GM12878 (cell line): ENCODE measurements around the gene DHCR7. TPM values are rescaled to one million over a fixed set of nuclear protein-coding genes. Genes with fewer than 3 reads are reported as not detected.
A peak's percentile ranks its signal among the peaks of the same experiment; 100 is the strongest.

ENCODE experiments used
- ATAC-seq: fragments of 200-7000 bp; cut with Tn5 transposase; 3 replicates; pipeline ENCODE4 v1.9.1; 2020; ENCODE audit warnings: mild to moderate bottlenecking, moderate library complexity
- BruUV-seq: library from RNA; stranded (reverse); fragments of 400-500 nt; replicated peaks from 2 replicates; lab custom pipeline; 2021; lab: Mats Ljungman, UMichigan
- CTCF ChIA-PET: fragments of 300-600 bp; sonication (Branson Sonifier 250); formaldehyde crosslinking; extraction: SDS; loops from one replicate; lab custom pipeline; 2021; ENCODE audit warnings: inconsistent platforms; lab: Yijun Ruan, JAX
- POLR2A ChIA-PET: fragments of 350-600 bp; formaldehyde crosslinking; extraction: SDS; loops from one replicate; lab custom pipeline; 2021; ENCODE audit warnings: inconsistent platforms; lab: Charles Lee
- RAD21 ChIA-PET: fragments of 300-600 bp; sonication (Branson Sonifier 250); formaldehyde crosslinking; loops from one replicate; lab custom pipeline; 2023; ENCODE audit warnings: antibody characterized with exemption; ENCODE audit not compliant: unreplicated experiment; lab: Charles Lee
- SMC1A ChIA-PET: fragments of 300-600 bp; sonication (Branson Sonifier 250); formaldehyde crosslinking; loops from one replicate; lab custom pipeline; 2023; ENCODE audit not compliant: unreplicated experiment, uncharacterized antibody; lab: Charles Lee
- DNase-seq: peaks from one replicate; pipeline ENCODE4 v3.0.0-alpha.2; 2011; ENCODE audit warnings: low read depth, low spot score
- FAIRE-seq: peaks from 3 replicates; lab custom pipeline; 2011; peaks lifted over from hg19 to GRCh38; lab: Jason Lieb, UNC
- H2AFZ ChIP-seq: 2 replicates; pipeline ENCODE4 v1.6.0; 2011; ENCODE audit warnings: low read depth, low read length, control low read depth; ENCODE audit not compliant: control insufficient read depth
- H3K27ac ChIP-seq: 2 replicates; pipeline ENCODE4 v1.5.1; 2011; ENCODE audit warnings: control low read depth; ENCODE audit not compliant: control insufficient read depth, insufficient read depth
- H3K27me3 ChIP-seq, 2 experiments: replicated peaks in 1 of 2; 2 replicates each; pipeline versions ENCODE4 v1.6.0 to v1.6.1; 2011; ENCODE audit warnings: low read length in 1 of 2; ENCODE audit not compliant: control insufficient read depth in 2 of 2, insufficient read depth in 2 of 2
- H3K36me3 ChIP-seq, 2 experiments: 2 replicates each; pipeline ENCODE4 v1.5.1; 2011; ENCODE audit warnings: low read length in 1 of 2; ENCODE audit not compliant: control insufficient read depth in 2 of 2, insufficient read depth in 2 of 2
- H3K4me1 ChIP-seq: 2 replicates; pipeline ENCODE4 v1.6.1; 2011; ENCODE audit warnings: mild to moderate bottlenecking, low read length, moderate library complexity, mixed read lengths; ENCODE audit not compliant: control insufficient read depth, insufficient read depth
- H3K4me2 ChIP-seq: 2 replicates; pipeline ENCODE4 v1.6.0; 2011; ENCODE audit warnings: control low read depth; ENCODE audit not compliant: control insufficient read depth, insufficient read depth
- H3K4me3 ChIP-seq: fragments of 200-600 bp; sonication (generic); 2 replicates; pipeline ENCODE4 v1.5.1; 2016
- H3K79me2 ChIP-seq: 2 replicates; pipeline ENCODE4 v1.6.0; 2011; ENCODE audit warnings: low read length; ENCODE audit not compliant: control insufficient read depth, insufficient read depth
- H3K9ac ChIP-seq: 2 replicates; pipeline ENCODE4 v1.8.0; 2011; ENCODE audit warnings: low read length, control low read depth, mixed read lengths; ENCODE audit not compliant: control insufficient read depth, insufficient read depth
- H3K9me3 ChIP-seq: replicated peaks from 3 replicates; pipeline ENCODE4 v1.5.1; 2011; ENCODE audit warnings: mild to moderate bottlenecking, low read length; ENCODE audit not compliant: control insufficient read depth, insufficient read depth
- H4K20me1 ChIP-seq: 2 replicates; pipeline ENCODE4 v1.6.0; 2011; ENCODE audit not compliant: control insufficient read depth, insufficient read depth
- ATF7 ChIP-seq: fragments of 450-650 bp; IDR thresholded peaks from 2 replicates; pipeline ENCODE4 v1.6.1; 2016; ENCODE audit warnings: low read depth, mild to moderate bottlenecking
- CBX3 ChIP-seq: fragments of 200-600 bp; sonication (generic); IDR thresholded peaks from 2 replicates; pipeline ENCODE4 v1.6.1; 2016; ENCODE audit warnings: low read depth, borderline replicate concordance
- CEBPZ ChIP-seq: fragments of 150-350 bp; IDR thresholded peaks from 2 replicates; pipeline ENCODE4 v1.6.1; 2016; ENCODE audit warnings: low read depth, low read length
- CHD2 ChIP-seq: IDR thresholded peaks from 2 replicates; pipeline ENCODE4 v1.6.1; 2011; ENCODE audit warnings: low read depth, low read length, improper control_type of control experiment, borderline replicate concordance
- CREB1 ChIP-seq: IDR thresholded peaks from 2 replicates; pipeline ENCODE4 v1.6.1; 2012; ENCODE audit warnings: low read depth, mild to moderate bottlenecking, inconsistent platforms
- CREM ChIP-seq: IDR thresholded peaks from 2 replicates; pipeline ENCODE4 v1.6.1; 2014; ENCODE audit warnings: antibody characterized with exemption, low read depth
- EED ChIP-seq: sonication (generic); IDR thresholded peaks from 2 replicates; pipeline ENCODE4 v1.6.1; 2016; ENCODE audit warnings: antibody characterized with exemption, low read depth
- MAX ChIP-seq: IDR thresholded peaks from 2 replicates; pipeline ENCODE4 v1.6.1; 2012; ENCODE audit warnings: low read depth, low read length, improper control_type of control experiment
- MYB ChIP-seq: fragments of 150-350 bp; IDR thresholded peaks from 2 replicates; pipeline ENCODE4 v1.6.1; 2014; ENCODE audit warnings: mild to moderate bottlenecking, low read depth, low read length, borderline replicate concordance
- NKRF ChIP-seq: fragments of 450-650 bp; conservative IDR thresholded peaks from 2 replicates; pipeline ENCODE4 v1.6.1; 2017; ENCODE audit warnings: mild to moderate bottlenecking, moderate library complexity
- NR2F1 ChIP-seq: fragments of 450-650 bp; conservative IDR thresholded peaks from 2 replicates; pipeline ENCODE4 v1.6.1; 2017; ENCODE audit warnings: mild to moderate bottlenecking
- NRF1 ChIP-seq: conservative IDR thresholded peaks from 2 replicates; pipeline ENCODE4 v1.6.1; 2011; ENCODE audit warnings: mild to moderate bottlenecking, low read depth, low read length, improper control_type of control experiment
- PML ChIP-seq: IDR thresholded peaks from 2 replicates; pipeline ENCODE4 v1.6.1; 2012; ENCODE audit warnings: low read length, inconsistent platforms
- SREBF1 ChIP-seq: IDR thresholded peaks from 2 replicates; pipeline ENCODE4 v1.6.1; 2012; ENCODE audit warnings: mild to moderate bottlenecking, low read length
- STAT3 ChIP-seq: IDR thresholded peaks from 2 replicates; pipeline ENCODE4 v1.6.1; 2011; ENCODE audit warnings: low read depth, low read length, improper control_type of control experiment
- YY1 ChIP-seq: IDR thresholded peaks from 2 replicates; pipeline ENCODE4 v1.6.1; 2011; ENCODE audit warnings: low read depth, mild to moderate bottlenecking, low read length
- WGBS: methylation state at CpG from one replicate; pipeline ENCODE4 v1.1.6; 2016; ENCODE audit warnings: low lambda C conversion rate; ENCODE audit not compliant: insufficient replicate concordance, insufficient coverage; ENCODE audit errors: missing lambda C conversion rate; 5-methylcytosine and 5-hydroxymethylcytosine counted together
- in situ Hi-C: fragments of 300-500 bp; cut with MboI; formaldehyde crosslinking; loops from 9 replicates; pipeline ENCODE4 v1.14.3; 2018; ENCODE audit warnings: mixed read lengths
- intact Hi-C: fragments of 100-400 bp; cut with micrococcal nuclease; formaldehyde crosslinking; loops from one replicate; pipeline ENCODE4 v1.14.2; 2022; ENCODE audit not compliant: unreplicated experiment
- polyA plus RNA-seq, 11 experiments: library from polyadenylated mRNA; depleted of rRNA in 4 of 11; unstranded in 6 of 11; stranded (reverse) in 5 of 11; fragments of >200 nt; fragmentation: Nextera tagmentation in 4 of 11; fragmentation: Illumina TruSeq in 1 of 11; extraction: Ambion mirVana in 4 of 11; extraction: Trizol in 1 of 11; gene quantifications; 1 replicate in 1 of 11; 2 replicates in 10 of 11; pipeline versions ENCODE4 v1.2.1 to v1.2.3, GENCODE V29; 2011 to 2016; ENCODE audit warnings: inconsistent platforms in 2 of 11, missing spikeins in 2 of 11, low read depth in 1 of 11
- total RNA-seq, 4 experiments: library from RNA; depleted of rRNA in 3 of 4; stranded (reverse); fragments of >200 nt in 3 of 4; fragmentation: Illumina TruSeq in 1 of 4; extraction: Trizol in 1 of 4; gene quantifications; 2 replicates each; pipeline versions ENCODE4 v1.2.1 to v1.2.3, GENCODE V29; 2013 to 2021
- TF ChIP-seq, protein P1 (sequence below): fragments of 450-650 bp; IDR thresholded peaks from 2 replicates; pipeline ENCODE4 v1.6.1; 2016; ENCODE audit warnings: mild to moderate bottlenecking
- TF ChIP-seq, protein P2 (sequence below): IDR thresholded peaks from 2 replicates; pipeline ENCODE4 v1.6.1; 2011; ENCODE audit warnings: borderline replicate concordance, low read depth, mild to moderate bottlenecking, moderate library complexity, mixed read lengths, low read length; ENCODE audit not compliant: insufficient read depth; ENCODE audit errors: extremely low read length

Gene DHCR7
- total and polyA plus RNA-seq, 10 of the 15 experiments (the other 5 are each of a cell fraction or from before 2014, with no cell fraction given) = 4.2 to 115 (median 57.8) TPM

GRCh38 chr11:71449596-71449995, 1.4 kb upstream of the DHCR7 start:
- Histone ChIP-seq H3K9me3 (peaks cover 2% of the 10 kb centered on the region; the same call in 2 of the 3 replicates), H3K4me1 (peaks cover 9% of the 10 kb centered on the region; the same call in 1 of the 2 replicates), H3K27ac (peak overlapping the region; percentile 34; the same call in 1 of the 2 replicates), H2AFZ (no peak overlapping the region), H3K4me2 (peak overlapping the region; percentile 93), H3K27me3 (no peaks in the 10 kb centered on the region), H3K79me2 (peaks cover 50% of the 10 kb centered on the region), H3K9ac (peak overlapping the region; percentile 57), H3K36me3 (peaks cover 3 to 10% of the 10 kb centered on the region in 2 experiments; a peak in 2 of 4 replicates), H3K4me3 (peak overlapping the region; percentile 85), H4K20me1 (no peaks in the 10 kb centered on the region)
- ChIA-PET CTCF (interaction anchor here (1.0 to 1.1 kb wide), 2 partner anchors 10 to 28 kb away, joined by 3 read pairs; no protein-coding TSS in a partner anchor), SMC1A (interaction anchor here (1.3 to 1.5 kb wide), 3 partner anchors 24 to 87 kb away, joined by 3 read pairs; no protein-coding TSS in a partner anchor), POLR2A (interaction anchor here (0.6 to 2.2 kb wide), 2 partner anchors 39 to 776 kb away, joined by 3 to 6 read pairs; no protein-coding TSS in a partner anchor), RAD21 (interaction anchor here (0.9 kb wide), 1 partner anchor 23 kb away, joined by 3 read pairs; no protein-coding TSS in a partner anchor)
- WGBS = 77% methylated on average over 6 of the region's 6 CpGs
- no TSS peak for BruUV-seq
- FAIRE-seq (no peak), DNase-seq (no peak), ATAC-seq (no peak)
- intact Hi-C loops = no loop called here
- in situ Hi-C loops = no loop called here
- no peak for TF ChIP-seq CBX3
- no peak for TF ChIP-seq CHD2
- TF ChIP-seq YY1 = no peak
- TF ChIP-seq SREBF1 = no peak
- TF ChIP-seq ATF7 = no peak
- no peak for TF ChIP-seq PML
- no peak for TF ChIP-seq MYB
- no peak for TF ChIP-seq MAX
- TF ChIP-seq CEBPZ = no peak
- no peak for TF ChIP-seq NR2F1
- TF ChIP-seq, protein P1, sequence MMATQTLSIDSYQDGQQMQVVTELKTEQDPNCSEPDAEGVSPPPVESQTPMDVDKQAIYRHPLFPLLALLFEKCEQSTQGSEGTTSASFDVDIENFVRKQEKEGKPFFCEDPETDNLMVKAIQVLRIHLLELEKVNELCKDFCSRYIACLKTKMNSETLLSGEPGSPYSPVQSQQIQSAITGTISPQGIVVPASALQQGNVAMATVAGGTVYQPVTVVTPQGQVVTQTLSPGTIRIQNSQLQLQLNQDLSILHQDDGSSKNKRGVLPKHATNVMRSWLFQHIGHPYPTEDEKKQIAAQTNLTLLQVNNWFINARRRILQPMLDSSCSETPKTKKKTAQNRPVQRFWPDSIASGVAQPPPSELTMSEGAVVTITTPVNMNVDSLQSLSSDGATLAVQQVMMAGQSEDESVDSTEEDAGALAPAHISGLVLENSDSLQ = no peak
- TF ChIP-seq STAT3 = no peak
- no peak for TF ChIP-seq CREM
- no peak for TF ChIP-seq EED
- TF ChIP-seq, protein P2, sequence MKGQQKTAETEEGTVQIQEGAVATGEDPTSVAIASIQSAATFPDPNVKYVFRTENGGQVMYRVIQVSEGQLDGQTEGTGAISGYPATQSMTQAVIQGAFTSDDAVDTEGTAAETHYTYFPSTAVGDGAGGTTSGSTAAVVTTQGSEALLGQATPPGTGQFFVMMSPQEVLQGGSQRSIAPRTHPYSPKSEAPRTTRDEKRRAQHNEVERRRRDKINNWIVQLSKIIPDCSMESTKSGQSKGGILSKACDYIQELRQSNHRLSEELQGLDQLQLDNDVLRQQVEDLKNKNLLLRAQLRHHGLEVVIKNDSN = no peak
- TF ChIP-seq CREB1 = no peak
- TF ChIP-seq NKRF = no peak
- TF ChIP-seq NRF1 = no peak
